HEK293 (cell line): ENCODE results near the gene PPP1R1B.
A peak's percentile ranks its signal among the peaks of the same experiment; 100 is the strongest.

ENCODE experiments used
- CTCF ChIA-PET: fragments of 350-600 bp; formaldehyde crosslinking; extraction: SDS; loops from one replicate; lab custom pipeline; 2021; ENCODE audit warnings: antibody characterized with exemption; lab: Yijun Ruan, JAX
- POLR2A ChIA-PET: fragments of 300-600 bp; formaldehyde crosslinking; extraction: SDS; loops from one replicate; lab custom pipeline; 2020; ENCODE audit warnings: antibody characterized with exemption, inconsistent platforms; lab: Yijun Ruan, JAX
- H3K27ac ChIP-seq: fragments of 200-500 bp; sonication (Bioruptor generic); 2 replicates; pipeline ENCODE4 v1.5.1; 2014; ENCODE audit warnings: low read depth, low read length, control low read depth, inconsistent platforms; ENCODE audit errors: extremely low read depth
- H3K36me3 ChIP-seq, 2 experiments: fragments of 200-500 bp in 1 of 2; sonication (Bioruptor generic) in 1 of 2; 1 replicate in 1 of 2; 2 replicates in 1 of 2; pipeline ENCODE4 v1.5.1; 2014 to 2017; ENCODE audit warnings: inconsistent platforms in 2 of 2, low read length in 2 of 2; ENCODE audit not compliant: control insufficient read depth in 2 of 2, insufficient read depth in 1 of 2
- H3K4me1 ChIP-seq: fragments of 200-500 bp; sonication (Bioruptor generic); 2 replicates; pipeline ENCODE4 v1.5.1; 2014; ENCODE audit warnings: mild to moderate bottlenecking, low read length, inconsistent platforms; ENCODE audit not compliant: control insufficient read depth, insufficient read depth
- H3K4me3 ChIP-seq: 2 replicates; pipeline ENCODE4 v1.5.1; 2011; ENCODE audit warnings: low read depth, mild to moderate bottlenecking, control low read depth, low read length, moderate library complexity
- H3K9me3 ChIP-seq: fragments of 200-500 bp; sonication (Bioruptor generic); 2 replicates; pipeline ENCODE4 v1.5.1; 2014; ENCODE audit warnings: low read depth, low read length, inconsistent platforms; ENCODE audit not compliant: control insufficient read depth, insufficient read depth
- BCL11B ChIP-seq: fragments of 450-650 bp; formaldehyde crosslinking; IDR thresholded peaks from 2 replicates; pipeline ENCODE4 v1.5.1; 2016; ENCODE audit warnings: low read depth, missing biosample characterization, missing genetic modification characterization
- CTCF ChIP-seq: fragments of 450-650 bp; formaldehyde crosslinking; IDR thresholded peaks from 2 replicates; pipeline ENCODE4 v1.5.1; 2016; ENCODE audit warnings: missing biosample characterization, missing genetic modification characterization
- FEZF1 ChIP-seq: fragments of 450-650 bp; formaldehyde crosslinking; IDR thresholded peaks from 2 replicates; pipeline ENCODE4 v1.5.1; 2016; ENCODE audit warnings: missing biosample characterization, missing genetic modification characterization
- OSR2 ChIP-seq: fragments of 450-650 bp; formaldehyde crosslinking; IDR thresholded peaks from 2 replicates; pipeline ENCODE4 v1.5.1; 2016; ENCODE audit warnings: missing biosample characterization, missing genetic modification characterization
- PRDM10 ChIP-seq: fragments of 450-650 bp; formaldehyde crosslinking; IDR thresholded peaks from 2 replicates; pipeline ENCODE4 v1.5.1; 2016; ENCODE audit warnings: missing biosample characterization, missing genetic modification characterization
- ZBTB11 ChIP-seq: fragments of 450-650 bp; formaldehyde crosslinking; conservative IDR thresholded peaks from 2 replicates; pipeline ENCODE4 v1.5.1; 2016; ENCODE audit warnings: low read depth, missing biosample characterization, missing genetic modification characterization
- ZFP41 ChIP-seq: fragments of 450-650 bp; formaldehyde crosslinking; IDR thresholded peaks from 2 replicates; pipeline ENCODE4 v1.5.1; 2016; ENCODE audit warnings: missing biosample characterization, missing genetic modification characterization, borderline replicate concordance
- ZNF2 ChIP-seq: fragments of 450-650 bp; formaldehyde crosslinking; IDR thresholded peaks from 2 replicates; pipeline ENCODE4 v1.5.1; 2016; ENCODE audit warnings: missing biosample characterization, missing genetic modification characterization
- ZNF335 ChIP-seq: fragments of 450-650 bp; formaldehyde crosslinking; conservative IDR thresholded peaks from 2 replicates; pipeline ENCODE4 v1.5.1; 2016; ENCODE audit warnings: missing biosample characterization, missing genetic modification characterization
- ZNF596 ChIP-seq: fragments of 450-650 bp; IDR thresholded peaks from 2 replicates; pipeline ENCODE4 v1.5.0; 2018; ENCODE audit warnings: missing biosample characterization, mild to moderate bottlenecking, missing genetic modification characterization, moderate library complexity
- ZNF600 ChIP-seq: fragments of 450-650 bp; formaldehyde crosslinking; IDR thresholded peaks from 2 replicates; pipeline ENCODE4 v1.5.1; 2016; ENCODE audit warnings: missing biosample characterization, missing genetic modification characterization
- ZNF623 ChIP-seq: fragments of 450-650 bp; formaldehyde crosslinking; IDR thresholded peaks from 2 replicates; pipeline ENCODE4 v1.5.1; 2016; ENCODE audit warnings: missing biosample characterization, missing genetic modification characterization
- ZNF654 ChIP-seq: fragments of 450-650 bp; formaldehyde crosslinking; IDR thresholded peaks from 2 replicates; pipeline ENCODE4 v1.5.1; 2016; ENCODE audit warnings: low read depth, missing biosample characterization, missing genetic modification characterization
- TF ChIP-seq, protein P1 (sequence below): fragments of 450-650 bp; formaldehyde crosslinking; IDR thresholded peaks from 2 replicates; pipeline ENCODE4 v1.5.1; 2016; ENCODE audit warnings: missing biosample characterization, missing genetic modification characterization
- TF ChIP-seq, protein P2 (sequence below): fragments of 450-650 bp; formaldehyde crosslinking; IDR thresholded peaks from 2 replicates; pipeline ENCODE4 v1.5.1; 2016; ENCODE audit warnings: missing biosample characterization, missing genetic modification characterization

Gene PPP1R1B

GRCh38 chr17:39623356-39623950 is 3.3 kb upstream of the PPP1R1B start:
- CTCF ChIA-PET, result interaction anchor here (0.6 to 11.8 kb wide), 67 partner anchors 10 to 726 kb away, joined by 3 to 475 read pairs (median 5); partner anchors contain the start of genes ERBB2, MIEN1, NEUROD2 and PNMT
- no peaks in the 10 kb centered on the region for H3K36me3 ChIP-seq
- no peak overlapping the region for H3K27ac ChIP-seq
- TF ChIP-seq, protein P1, sequence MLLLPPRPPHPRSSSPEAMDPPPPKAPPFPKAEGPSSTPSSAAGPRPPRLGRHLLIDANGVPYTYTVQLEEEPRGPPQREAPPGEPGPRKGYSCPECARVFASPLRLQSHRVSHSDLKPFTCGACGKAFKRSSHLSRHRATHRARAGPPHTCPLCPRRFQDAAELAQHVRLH, result no peak
- TF ChIP-seq ZNF654 (tag by site-specific recombination) (peak; percentile 77), ZNF596 (tag by site-specific recombination) (no peak), CTCF (peak; percentile 73), ZNF600 (tag by site-specific recombination) (peak; percentile 85), PRDM10 (no peak), FEZF1 (tag by site-specific recombination) (no peak), BCL11B (0 out of 2 replicates have a peak, but pooled peaks have one; percentile 18), ZNF335 (tag by site-specific recombination) (0 out of 2 replicates have a peak, but pooled peaks have one; percentile 5), ZNF623 (tag by site-specific recombination) (no peak), ZBTB11 (tag by site-specific recombination) (peak; percentile 81), OSR2 (no peak), ZNF2 (tag by site-specific recombination) (peak; percentile 76), ZFP41 (no peak)
- TF ChIP-seq, protein P2, sequence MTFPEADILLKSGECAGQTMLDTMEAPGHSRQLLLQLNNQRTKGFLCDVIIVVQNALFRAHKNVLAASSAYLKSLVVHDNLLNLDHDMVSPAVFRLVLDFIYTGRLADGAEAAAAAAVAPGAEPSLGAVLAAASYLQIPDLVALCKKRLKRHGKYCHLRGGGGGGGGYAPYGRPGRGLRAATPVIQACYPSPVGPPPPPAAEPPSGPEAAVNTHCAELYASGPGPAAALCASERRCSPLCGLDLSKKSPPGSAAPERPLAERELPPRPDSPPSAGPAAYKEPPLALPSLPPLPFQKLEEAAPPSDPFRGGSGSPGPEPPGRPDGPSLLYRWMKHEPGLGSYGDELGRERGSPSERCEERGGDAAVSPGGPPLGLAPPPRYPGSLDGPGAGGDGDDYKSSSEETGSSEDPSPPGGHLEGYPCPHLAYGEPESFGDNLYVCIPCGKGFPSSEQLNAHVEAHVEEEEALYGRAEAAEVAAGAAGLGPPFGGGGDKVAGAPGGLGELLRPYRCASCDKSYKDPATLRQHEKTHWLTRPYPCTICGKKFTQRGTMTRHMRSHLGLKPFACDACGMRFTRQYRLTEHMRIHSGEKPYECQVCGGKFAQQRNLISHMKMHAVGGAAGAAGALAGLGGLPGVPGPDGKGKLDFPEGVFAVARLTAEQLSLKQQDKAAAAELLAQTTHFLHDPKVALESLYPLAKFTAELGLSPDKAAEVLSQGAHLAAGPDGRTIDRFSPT, result peak; percentile 97
- POLR2A ChIA-PET, result interaction anchor here (0.6 kb wide), 3 partner anchors 40 to 205 kb away, joined by 3 to 9 read pairs (median 5); no protein-coding TSS in a partner anchor
- no peaks in the 10 kb centered on the region for H3K9me3 ChIP-seq
- H3K4me1 ChIP-seq, result peaks cover 4% of the 10 kb centered on the region; the same call in 1 of the 2 replicates
- H3K4me3 ChIP-seq, result no peak overlapping the region
